Inflammatory macrophage treated with lipopolysaccharide for 4 hours (primary cell): ENCODE measurements around the gene PPARG.
A peak's percentile ranks its signal among the peaks of the same experiment; 100 is the strongest.
"Not testable (repeated sequence)": the region's sequence is repeated elsewhere in the genome, so short reads cannot be mapped to it uniquely, and the experiment has no call there.

Experiments
- DNase-seq: peaks from one replicate; pipeline ENCODE4 v3.0.0-alpha.2; 2020

The PPARG gene

DNA sequence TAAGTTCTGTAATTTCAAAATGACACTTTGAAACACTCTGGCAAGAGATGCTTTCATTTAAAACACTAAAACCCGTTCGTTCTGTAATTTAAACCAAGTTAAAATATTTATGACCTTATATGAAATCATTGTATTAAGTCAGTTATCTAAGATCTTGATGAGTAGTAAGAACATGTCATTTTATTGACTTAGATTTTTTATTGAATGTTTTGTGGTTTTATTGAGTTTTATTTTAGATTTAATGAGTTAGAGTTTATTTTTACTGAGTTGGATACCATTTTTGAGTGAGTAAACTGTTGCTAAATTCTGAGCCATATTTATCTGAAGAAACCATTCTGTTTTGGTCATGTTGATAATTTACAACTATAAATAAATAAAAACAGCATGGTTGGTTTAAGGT is 94.3 kb downstream of the PPARG start:
- no peak for DNase-seq

GRCh38 chr3:12384451-12385233 is 95.8 kb downstream of the PPARG start:
- no peak for DNase-seq

DNA sequence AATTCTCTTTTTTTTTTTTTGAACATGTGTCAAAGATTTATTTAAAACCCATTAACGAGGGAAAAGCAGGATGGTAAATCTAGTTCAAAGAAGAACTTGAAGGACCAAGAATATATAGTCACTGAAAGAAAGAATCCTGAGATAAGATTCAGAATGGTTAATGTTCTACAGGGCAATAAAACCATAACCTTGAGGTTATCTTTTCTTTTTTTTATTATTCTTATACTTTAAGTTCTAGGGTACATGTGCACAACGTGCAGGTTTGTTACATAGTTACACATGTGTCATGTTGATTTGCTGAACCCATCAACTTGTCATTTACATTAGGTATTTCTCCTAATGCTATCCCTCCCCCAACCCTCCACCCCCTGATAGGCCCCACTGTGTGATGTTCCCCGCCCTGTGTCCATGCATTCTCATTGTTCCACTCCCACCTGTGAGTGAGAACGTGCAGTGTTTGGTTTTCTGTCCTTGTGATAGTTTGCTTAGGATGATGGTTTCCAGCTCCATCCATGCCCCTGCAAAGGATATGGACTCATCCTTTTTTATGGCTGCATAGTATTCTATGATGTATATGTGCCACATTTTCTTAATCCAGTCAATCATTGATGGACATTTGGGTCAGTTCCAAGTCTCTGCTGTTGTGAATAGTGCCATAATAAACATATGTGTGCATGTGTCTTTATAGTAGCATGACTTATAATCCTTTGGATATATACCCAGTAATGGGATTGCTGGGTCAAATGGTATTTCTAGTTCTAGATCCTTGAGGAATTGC is 97.8 kb downstream of the PPARG start:
- not testable (repeated sequence) for DNase-seq

- DNase-seq = no peak
These were observed 99.3 kb downstream of the PPARG start for GRCh38 chr3:12388185-12388584.

DNA sequence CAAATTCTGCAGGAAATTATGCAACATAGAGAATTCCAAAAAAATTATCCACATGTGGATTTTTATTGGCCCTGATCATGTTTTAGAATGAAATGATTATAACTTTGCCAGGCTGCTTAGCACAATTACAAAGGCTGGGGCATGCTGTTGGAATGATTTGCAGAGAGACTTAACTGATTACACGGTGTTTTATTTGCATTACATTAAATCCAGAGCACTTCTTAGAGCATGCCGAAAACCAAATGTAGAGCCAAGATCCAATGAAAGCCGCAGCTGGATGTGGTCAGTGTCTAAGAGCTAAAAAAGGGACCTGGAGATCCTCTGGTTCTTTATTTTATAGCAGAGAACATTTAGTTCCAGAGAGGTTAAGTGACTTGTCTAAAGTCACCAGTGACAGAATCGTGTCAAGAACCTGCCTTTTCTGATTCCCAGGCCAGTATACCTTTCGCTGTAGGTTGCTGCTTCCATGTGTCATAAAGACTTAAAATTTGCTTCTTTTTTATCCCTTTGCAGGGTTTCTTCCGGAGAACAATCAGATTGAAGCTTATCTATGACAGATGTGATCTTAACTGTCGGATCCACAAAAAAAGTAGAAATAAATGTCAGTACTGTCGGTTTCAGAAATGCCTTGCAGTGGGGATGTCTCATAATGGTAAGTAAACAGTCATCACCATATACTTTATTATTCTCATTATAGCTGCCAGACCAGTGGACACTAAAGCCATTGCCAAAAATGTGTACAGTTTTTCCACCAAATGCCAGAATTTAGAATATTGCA is 103.4 kb downstream of the PPARG start:
- no peak for DNase-seq

GRCh38 chr3:12393894-12394293 is 105.0 kb downstream of the PPARG start:
- DNase-seq = peak; percentile 97

GRCh38 chr3:12394569-12395271 is 105.8 kb downstream of the PPARG start:
- peak; percentile 57 for DNase-seq

GRCh38 chr3:12395349-12396012 is 106.6 kb downstream of the PPARG start:
- DNase-seq = peak; percentile 95

DNA sequence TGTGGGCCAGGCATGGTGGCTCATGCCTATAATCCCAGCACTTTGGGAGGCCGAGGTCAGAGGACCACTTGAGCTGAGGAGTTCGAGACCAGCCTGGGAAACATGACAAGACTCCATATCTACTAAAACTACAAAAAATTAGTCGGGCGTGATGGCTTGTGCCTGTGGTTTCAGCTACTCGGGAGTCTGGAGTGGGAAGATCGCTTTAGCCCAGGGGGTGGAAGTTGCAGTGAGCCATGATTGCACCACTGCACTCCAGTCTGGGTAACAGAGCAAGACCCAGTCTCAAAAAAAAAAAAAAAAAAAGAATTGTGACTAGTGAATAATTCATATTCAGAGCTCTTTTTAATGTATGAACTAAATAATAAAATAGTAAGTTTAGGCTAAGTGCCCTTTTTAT is 107.6 kb downstream of the PPARG start:
- peak; percentile 50 for DNase-seq

DNA sequence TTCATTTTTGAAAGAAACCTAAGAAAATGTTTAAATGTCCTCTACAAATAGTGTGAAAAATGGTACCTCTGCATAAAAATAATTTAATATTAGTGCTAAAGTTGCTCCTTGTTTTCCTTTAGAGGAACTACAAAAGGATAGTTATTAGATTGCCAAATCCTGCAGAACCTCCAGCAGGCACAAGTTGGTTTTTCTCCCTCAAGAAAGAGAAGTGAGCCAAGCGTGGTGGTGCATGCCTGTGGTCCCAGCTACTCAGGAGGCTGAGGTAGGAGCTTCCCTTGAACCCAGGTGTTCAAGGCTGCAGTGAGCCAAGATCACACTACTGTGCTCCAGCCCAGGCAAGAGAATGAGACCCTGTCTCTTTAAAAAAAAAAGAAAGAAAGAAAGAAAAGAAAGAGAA is 110.4 kb downstream of the PPARG start:
- peak; percentile 56 for DNase-seq

- DNase-seq = peak; percentile 33
These were observed 111.8 kb downstream of the PPARG start for GRCh38 chr3:12400616-12401194.

DNA sequence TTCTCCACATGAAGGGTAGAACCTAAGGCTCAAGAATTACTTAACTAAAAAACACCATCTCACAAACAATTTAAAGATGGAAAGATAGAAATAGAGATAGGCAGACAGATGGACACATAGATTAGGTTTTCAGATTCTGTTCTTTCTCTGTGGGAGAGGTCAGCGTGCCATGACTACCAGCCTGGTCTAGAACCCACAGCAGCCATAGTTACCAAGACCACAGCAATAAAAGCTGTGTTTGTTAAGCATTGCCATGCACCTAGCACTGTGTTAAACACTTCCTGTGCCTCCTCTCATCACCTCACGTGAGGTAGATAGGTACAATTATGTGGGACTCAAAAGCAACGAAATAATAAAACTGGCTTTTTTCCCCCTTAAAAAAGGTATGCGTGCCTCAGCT is 112.3 kb downstream of the PPARG start:
- DNase-seq = no peak

GRCh38 chr3:12405432-12406272 is 116.8 kb downstream of the PPARG start:
- peak; percentile 99 for DNase-seq

DNA sequence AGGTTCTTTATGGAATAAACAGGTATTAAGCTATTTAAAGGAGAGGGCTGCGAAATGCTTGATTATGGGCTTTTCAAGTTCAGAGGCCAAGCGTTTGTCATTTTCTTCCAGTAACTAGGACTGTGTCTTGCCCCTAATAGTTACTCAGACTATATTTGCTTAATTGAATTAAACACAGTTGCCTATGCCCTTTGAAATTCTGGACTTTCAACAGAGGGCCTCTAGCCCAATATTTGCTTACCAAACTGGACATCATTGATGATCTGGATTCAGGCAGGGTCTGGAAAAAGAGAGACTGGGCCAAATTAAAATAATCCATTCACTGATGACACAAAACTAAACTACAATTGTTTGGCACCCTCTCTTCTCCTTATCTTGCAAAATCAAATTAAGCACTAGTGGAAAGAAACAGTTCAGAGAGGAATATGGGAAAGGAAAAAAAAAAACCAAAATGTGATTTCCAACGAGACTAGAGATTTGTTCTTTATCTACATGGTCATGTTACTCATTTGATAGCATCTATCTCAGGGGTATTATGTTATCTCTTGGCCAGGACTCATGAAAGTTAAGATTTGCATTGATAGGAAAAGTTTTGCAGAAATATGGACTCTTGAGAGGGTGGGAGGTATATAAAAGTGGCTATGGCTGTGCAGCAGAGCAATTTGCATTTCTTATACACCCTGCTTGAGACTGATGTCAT is 120.3 kb downstream of the PPARG start:
- DNase-seq = no peak

DNA sequence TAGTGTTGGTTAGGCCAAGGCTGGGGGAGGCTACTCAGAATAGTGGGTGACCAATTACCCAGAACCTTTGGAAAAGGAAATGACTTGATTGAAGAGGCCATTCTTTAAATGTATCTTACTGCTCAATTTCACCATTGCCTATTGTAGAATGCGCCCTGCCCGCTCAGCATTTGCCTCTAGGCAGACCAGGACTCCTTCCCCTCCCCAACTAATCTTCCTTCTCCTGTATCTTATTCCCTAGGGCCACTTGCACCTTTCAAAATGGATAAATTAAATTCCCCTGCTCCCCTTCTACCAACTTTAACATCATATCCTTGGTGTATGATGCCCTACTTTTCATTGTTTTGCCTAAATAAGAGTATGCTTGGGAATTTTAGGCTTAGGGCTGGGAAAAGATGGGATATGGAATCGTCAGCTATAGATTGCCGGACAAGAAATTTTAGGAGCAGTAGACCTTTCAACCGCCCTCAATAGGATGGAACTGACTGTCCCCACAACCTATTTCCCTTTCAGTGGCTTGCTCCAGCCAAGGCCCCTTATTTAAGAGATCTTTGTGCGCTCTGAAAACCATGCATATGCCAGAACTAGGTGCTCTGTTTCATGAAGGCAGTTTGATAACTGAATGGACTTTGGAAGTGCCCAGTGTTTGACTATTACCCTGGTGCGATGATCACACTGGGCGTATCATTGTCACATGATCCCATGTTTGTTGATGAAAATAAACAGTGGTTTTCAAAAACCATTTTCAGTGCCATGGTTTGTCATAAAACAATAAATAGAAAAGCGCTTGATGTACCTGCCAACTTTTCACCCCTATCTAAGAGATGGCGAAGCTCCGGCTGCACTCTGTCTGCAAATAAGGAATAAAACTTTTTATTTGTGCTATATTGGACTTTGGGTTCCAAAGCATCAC is 121.1 kb downstream of the PPARG start:
- DNase-seq = no peak

DNA sequence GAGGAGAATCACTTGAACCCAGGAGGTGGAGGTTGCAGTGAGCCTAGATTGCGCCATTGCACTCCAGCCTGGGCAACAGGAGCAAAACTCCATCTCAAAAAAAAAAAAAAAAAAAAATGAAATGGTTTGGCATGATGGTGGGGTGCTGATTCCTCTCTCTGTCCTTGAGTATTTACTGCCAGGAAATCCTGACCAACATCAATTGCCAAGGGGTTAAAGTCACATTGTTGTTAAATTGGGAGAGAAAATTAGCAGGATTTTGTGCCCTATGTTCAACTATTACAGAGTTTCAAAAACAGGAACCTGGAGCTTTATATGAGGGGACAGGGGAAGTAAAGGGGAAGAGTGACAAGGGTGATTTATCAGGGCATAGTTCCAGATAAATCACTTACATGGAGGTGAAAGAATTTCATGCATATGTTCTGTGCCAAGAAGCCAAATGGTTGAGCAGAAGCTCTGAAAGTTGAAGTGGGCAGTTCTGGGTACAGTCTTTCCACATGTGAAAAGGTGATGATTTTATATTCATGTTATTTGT is 124.9 kb downstream of the PPARG start:
- DNase-seq = peak; percentile 55

- DNase-seq = peak; percentile 71
These were observed 126.3 kb downstream of the PPARG start for GRCh38 chr3:12415014-12415680.

GRCh38 chr3:12416731-12417130 is 127.9 kb downstream of the PPARG start:
- no peak for DNase-seq
